ENCODE results near the gene MAP2K7.
"Not testable (repeated sequence)": the region's sequence is repeated elsewhere in the genome, so short reads cannot be mapped to it uniquely, and the experiment has no call there.

MAP2K7 gene

GRCh38 chr19:7859087-7859486, 44.6 kb upstream of the MAP2K7 start:
- Histone ChIP-seq H3K27me3 (replicated peaks in 2 of 5; ENCODE audit: control insufficient read depth in 4 of 5, insufficient read depth in 5 of 5, low read length in 4 of 5) (peaks cover 0 to 45% (median 9%) of the 10 kb centered on the region in 5 experiments), H3K4me1 (ENCODE audit: control extremely low read depth in 1 of 4, control insufficient read depth in 4 of 4, insufficient read depth in 4 of 4, low read length in 3 of 4) (peaks cover 0 to 26% (median 13%) of the 10 kb centered on the region in 4 experiments)
- H3K27ac ChIP-seq (ENCODE audit: insufficient read depth in 1 of 2, low read depth in 1 of 2, low read length in 2 of 2, poor library complexity in 1 of 2, severe bottlenecking in 2 of 2); POLR2A ChIA-PET; H3K36me3 ChIP-seq (ENCODE audit: control insufficient read depth in 4 of 4, insufficient read depth in 4 of 4, low read length in 3 of 4); DNase-seq; H3K9me3 ChIP-seq (ENCODE audit: control extremely low read depth in 1 of 5, control insufficient read depth in 4 of 5, insufficient read depth in 2 of 5, low read depth in 1 of 5, low read length in 4 of 5); CTCF ChIA-PET; H3K4me3 ChIP-seq (ENCODE audit: control insufficient read depth in 1 of 7, extremely low read depth in 1 of 7, insufficient read depth in 4 of 7, low read depth in 2 of 7, low read length in 6 of 7): not testable (repeated sequence)
- 100% methylated on average over 6 of the region's 8 CpGs for WGBS (ENCODE audit: insufficient coverage)

GRCh38 chr19:7859831-7860713, 43.6 kb upstream of the MAP2K7 start:
- H3K27ac ChIP-seq (ENCODE audit: insufficient read depth in 1 of 2, low read depth in 1 of 2, low read length in 2 of 2, poor library complexity in 1 of 2, severe bottlenecking in 2 of 2): no peak overlapping the region
- H3K36me3 ChIP-seq (ENCODE audit: control insufficient read depth in 4 of 4, insufficient read depth in 4 of 4, low read length in 3 of 4): no peaks in the 10 kb centered on the region
- WGBS (ENCODE audit: insufficient coverage): 98% methylated on average over 18 of the region's 22 CpGs
- CTCF ChIA-PET: interaction anchor here (0.9 to 1.4 kb wide), 2 partner anchors 9 to 43 kb away, joined by 3 read pairs; partner anchors contain the start of gene MAP2K7
- H3K4me3 ChIP-seq (ENCODE audit: control insufficient read depth in 1 of 7, extremely low read depth in 1 of 7, insufficient read depth in 4 of 7, low read depth in 2 of 7, low read length in 6 of 7): no peak overlapping the region
- H3K4me1 ChIP-seq (ENCODE audit: control extremely low read depth in 1 of 4, control insufficient read depth in 4 of 4, insufficient read depth in 4 of 4, low read length in 3 of 4): peaks cover 0 to 29% (median 16%) of the 10 kb centered on the region in 4 experiments
- DNase-seq: no peak
- POLR2A ChIA-PET: no interaction called here
- no peaks in the 10 kb centered on the region for H3K9me3 ChIP-seq (ENCODE audit: control extremely low read depth in 1 of 5, control insufficient read depth in 4 of 5, insufficient read depth in 2 of 5, low read depth in 1 of 5, low read length in 4 of 5)
- H3K27me3 ChIP-seq (replicated peaks in 2 of 5; ENCODE audit: control insufficient read depth in 4 of 5, insufficient read depth in 5 of 5, low read length in 4 of 5): peaks cover 0 to 53% (median 16%) of the 10 kb centered on the region in 5 experiments

- ChIA-PET CTCF (interaction anchor here (0.8 to 1.5 kb wide), 5 partner anchors 8 to 68 kb away, joined by 3 to 4 read pairs (median 3); partner anchors contain the start of genes LRRC8E, MAP2K7 and SNAPC2), POLR2A (no interaction called here)
- Histone ChIP-seq H3K4me1 (ENCODE audit: control extremely low read depth in 1 of 4, control insufficient read depth in 4 of 4, insufficient read depth in 4 of 4, low read length in 3 of 4) (peaks cover 0 to 29% (median 17%) of the 10 kb centered on the region in 4 experiments), H3K27me3 (replicated peaks in 2 of 5; ENCODE audit: control insufficient read depth in 4 of 5, insufficient read depth in 5 of 5, low read length in 4 of 5) (peaks cover 0 to 59% (median 20%) of the 10 kb centered on the region in 5 experiments), H3K9me3 (ENCODE audit: control extremely low read depth in 1 of 5, control insufficient read depth in 4 of 5, insufficient read depth in 2 of 5, low read depth in 1 of 5, low read length in 4 of 5) (no peaks in the 10 kb centered on the region), H3K27ac (ENCODE audit: insufficient read depth in 1 of 2, low read depth in 1 of 2, low read length in 2 of 2, poor library complexity in 1 of 2, severe bottlenecking in 2 of 2) (no peak overlapping the region), H3K4me3 (ENCODE audit: control insufficient read depth in 1 of 7, extremely low read depth in 1 of 7, insufficient read depth in 4 of 7, low read depth in 2 of 7, low read length in 6 of 7) (no peak overlapping the region), H3K36me3 (ENCODE audit: control insufficient read depth in 4 of 4, insufficient read depth in 4 of 4, low read length in 3 of 4) (no peaks in the 10 kb centered on the region)
- DNase-seq: no peak
- 86% methylated on average over 9 of the region's 14 CpGs for WGBS (ENCODE audit: insufficient coverage)
Observed at GRCh38 chr19:7860714-7861618, 42.7 kb upstream of the MAP2K7 start.

- no peak overlapping the region for H3K27ac ChIP-seq (ENCODE audit: insufficient read depth in 1 of 2, low read depth in 1 of 2, low read length in 2 of 2, poor library complexity in 1 of 2, severe bottlenecking in 2 of 2)
- peak overlapping the region; percentile 13 to 73 (median 58) for H3K4me3 ChIP-seq (ENCODE audit: control insufficient read depth in 1 of 7, extremely low read depth in 1 of 7, insufficient read depth in 4 of 7, low read depth in 2 of 7, low read length in 6 of 7)
- WGBS (ENCODE audit: insufficient coverage): 18% methylated on average over 60 of the region's 63 CpGs
- ChIA-PET CTCF (interaction anchor here (0.8 to 3.9 kb wide), 8 partner anchors 9 to 67 kb away, joined by 3 to 20 read pairs (median 3); partner anchors contain the start of genes LRRC8E and SNAPC2), POLR2A (no interaction called here)
- peaks cover 0 to 29% (median 17%) of the 10 kb centered on the region in 4 experiments for H3K4me1 ChIP-seq (ENCODE audit: control extremely low read depth in 1 of 4, control insufficient read depth in 4 of 4, insufficient read depth in 4 of 4, low read length in 3 of 4)
- H3K27me3 ChIP-seq (replicated peaks in 2 of 5; ENCODE audit: control insufficient read depth in 4 of 5, insufficient read depth in 5 of 5, low read length in 4 of 5): peaks cover 0 to 65% (median 20%) of the 10 kb centered on the region in 5 experiments
- no peaks in the 10 kb centered on the region for H3K9me3 ChIP-seq (ENCODE audit: control extremely low read depth in 1 of 5, control insufficient read depth in 4 of 5, insufficient read depth in 2 of 5, low read depth in 1 of 5, low read length in 4 of 5)
- no peak for DNase-seq
- H3K36me3 ChIP-seq (ENCODE audit: control insufficient read depth in 4 of 4, insufficient read depth in 4 of 4, low read length in 3 of 4): no peaks in the 10 kb centered on the region
Observed at GRCh38 chr19:7861619-7862412, 41.9 kb upstream of the MAP2K7 start.

GRCh38 chr19:7862413-7862951, 41.2 kb upstream of the MAP2K7 start:
- H3K4me1 ChIP-seq (ENCODE audit: control extremely low read depth in 1 of 4, control insufficient read depth in 4 of 4, insufficient read depth in 4 of 4, low read length in 3 of 4): peaks cover 0 to 29% (median 17%) of the 10 kb centered on the region in 4 experiments
- peaks cover 0 to 71% (median 20%) of the 10 kb centered on the region in 5 experiments for H3K27me3 ChIP-seq (replicated peaks in 2 of 5; ENCODE audit: control insufficient read depth in 4 of 5, insufficient read depth in 5 of 5, low read length in 4 of 5)
- ChIA-PET CTCF (interaction anchor here (0.8 to 3.9 kb wide), 6 partner anchors 9 to 43 kb away, joined by 3 to 20 read pairs (median 4); partner anchors contain the start of gene LRRC8E), POLR2A (no interaction called here)
- no peak overlapping the region for H3K27ac ChIP-seq (ENCODE audit: insufficient read depth in 1 of 2, low read depth in 1 of 2, low read length in 2 of 2, poor library complexity in 1 of 2, severe bottlenecking in 2 of 2)
- no peaks in the 10 kb centered on the region for H3K36me3 ChIP-seq (ENCODE audit: control insufficient read depth in 4 of 4, insufficient read depth in 4 of 4, low read length in 3 of 4)
- H3K4me3 ChIP-seq (ENCODE audit: control insufficient read depth in 1 of 7, extremely low read depth in 1 of 7, insufficient read depth in 4 of 7, low read depth in 2 of 7, low read length in 6 of 7): peak overlapping the region; percentile 13 to 73 (median 58)
- DNase-seq: peak; percentile 63 to 79 (median 74)
- no peaks in the 10 kb centered on the region for H3K9me3 ChIP-seq (ENCODE audit: control extremely low read depth in 1 of 5, control insufficient read depth in 4 of 5, insufficient read depth in 2 of 5, low read depth in 1 of 5, low read length in 4 of 5)
- 0% methylated on average over 21 of the region's 67 CpGs for WGBS (ENCODE audit: insufficient coverage)
